T-helper 1 cell treated with Interleukin-12 subunit alpha and Interleukin-12 subunit beta and Interleukin-4 antibody, amounts not matched to agents 30 μg/mL and 1 μg/mL, for 36 hours (primary cell): ENCODE results near the gene POLR2L.

Experiments used
- H3K27ac Mint-ChIP-seq: one replicate; pipeline ENCODE4 v1.8.0; 2021; ENCODE audit warnings: mild to moderate bottlenecking, mixed read lengths
- H3K27me3 Mint-ChIP-seq: one replicate; pipeline ENCODE4 v1.8.0; 2021; ENCODE audit warnings: low read depth, mixed read lengths
- H3K36me3 Mint-ChIP-seq: one replicate; pipeline ENCODE4 v1.8.0; 2021; ENCODE audit warnings: low read depth, mixed read lengths
- H3K4me1 Mint-ChIP-seq: one replicate; pipeline ENCODE4 v1.8.0; 2021; ENCODE audit warnings: low read depth, mixed read lengths
- H3K4me3 Mint-ChIP-seq: one replicate; pipeline ENCODE4 v1.8.0; 2021; ENCODE audit warnings: mild to moderate bottlenecking, moderate library complexity, mixed read lengths
- H3K9me3 Mint-ChIP-seq: one replicate; pipeline ENCODE4 v1.8.0; 2021; ENCODE audit warnings: mixed read lengths

POLR2L gene

GRCh38 chr11:843818-844692 is 1.7 kb upstream of the POLR2L start:
- Mint-ChIP-seq H3K36me3 (peaks cover 2% of the 10 kb centered on the region), H3K27ac (no peak overlapping the region), H3K27me3 (peaks cover 5% of the 10 kb centered on the region), H3K4me3 (peak overlapping the region; percentile 71), H3K4me1 (peaks cover 21% of the 10 kb centered on the region), H3K9me3 (no peaks in the 10 kb centered on the region)

DNA sequence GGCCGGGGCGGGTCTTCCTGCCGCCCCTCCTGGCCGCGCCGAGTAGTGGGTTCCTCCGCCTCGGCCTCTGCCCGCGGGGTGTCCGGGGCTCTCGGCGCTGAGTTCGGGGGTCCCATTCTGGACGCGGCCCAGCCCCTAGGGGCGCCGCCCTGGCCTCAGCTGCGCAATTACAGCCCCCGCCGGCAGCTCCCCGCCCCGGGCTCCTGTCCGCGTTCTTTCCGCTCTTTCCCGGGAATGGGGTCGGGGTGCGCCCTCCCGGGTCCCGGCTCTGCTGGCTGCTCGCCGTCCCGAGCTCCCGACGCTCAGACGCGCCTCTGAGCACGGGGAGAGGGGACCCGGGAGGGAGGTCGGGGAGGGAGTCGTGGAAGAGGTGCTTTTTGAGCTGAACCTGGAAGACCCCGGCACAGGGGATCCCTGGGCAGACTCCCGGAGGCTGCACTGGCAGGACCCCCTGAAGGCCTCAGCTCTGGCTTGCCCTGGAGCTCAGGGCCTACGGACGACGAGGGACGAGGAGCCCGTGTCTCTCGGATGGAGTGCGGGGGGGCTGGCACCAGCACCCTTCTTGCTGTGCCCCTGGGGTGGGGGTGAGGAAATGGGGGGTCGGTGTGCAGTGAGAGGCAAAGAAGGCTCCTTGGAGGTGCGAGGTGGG is 881 bp upstream of the POLR2L start:
- no peaks in the 10 kb centered on the region for H3K9me3 Mint-ChIP-seq
- no peaks in the 10 kb centered on the region for H3K27me3 Mint-ChIP-seq
- peak overlapping the region; percentile 71 for H3K4me3 Mint-ChIP-seq
- H3K27ac Mint-ChIP-seq = no peak overlapping the region
- peaks cover 18% of the 10 kb centered on the region for H3K4me1 Mint-ChIP-seq
- H3K36me3 Mint-ChIP-seq = peaks cover 2% of the 10 kb centered on the region

DNA sequence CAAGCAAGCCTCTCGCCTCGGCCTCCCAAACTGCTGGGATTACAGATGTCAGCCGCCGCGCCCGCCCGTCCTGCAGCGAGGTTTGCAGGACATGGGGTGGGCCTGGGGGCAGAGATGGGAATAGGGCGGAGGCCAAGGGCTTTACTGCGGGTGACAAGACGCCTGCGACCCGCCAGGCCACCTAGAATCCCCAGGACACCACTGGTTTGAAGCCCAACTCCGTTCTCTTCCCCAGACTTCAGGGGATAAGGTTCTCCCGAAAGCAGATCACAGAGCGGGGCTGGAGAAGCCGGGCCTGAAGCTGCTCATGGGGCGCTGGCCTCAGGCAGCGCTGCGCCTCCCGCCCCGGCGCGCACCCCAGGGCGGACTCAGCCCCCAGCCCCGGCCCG is 354 bp downstream of the POLR2L start:
- Mint-ChIP-seq H3K27ac (peak overlapping the region; percentile 70), H3K9me3 (no peaks in the 10 kb centered on the region), H3K4me1 (peaks cover 18% of the 10 kb centered on the region), H3K4me3 (peak overlapping the region; percentile 85), H3K36me3 (peaks cover 2% of the 10 kb centered on the region), H3K27me3 (no peaks in the 10 kb centered on the region)

DNA sequence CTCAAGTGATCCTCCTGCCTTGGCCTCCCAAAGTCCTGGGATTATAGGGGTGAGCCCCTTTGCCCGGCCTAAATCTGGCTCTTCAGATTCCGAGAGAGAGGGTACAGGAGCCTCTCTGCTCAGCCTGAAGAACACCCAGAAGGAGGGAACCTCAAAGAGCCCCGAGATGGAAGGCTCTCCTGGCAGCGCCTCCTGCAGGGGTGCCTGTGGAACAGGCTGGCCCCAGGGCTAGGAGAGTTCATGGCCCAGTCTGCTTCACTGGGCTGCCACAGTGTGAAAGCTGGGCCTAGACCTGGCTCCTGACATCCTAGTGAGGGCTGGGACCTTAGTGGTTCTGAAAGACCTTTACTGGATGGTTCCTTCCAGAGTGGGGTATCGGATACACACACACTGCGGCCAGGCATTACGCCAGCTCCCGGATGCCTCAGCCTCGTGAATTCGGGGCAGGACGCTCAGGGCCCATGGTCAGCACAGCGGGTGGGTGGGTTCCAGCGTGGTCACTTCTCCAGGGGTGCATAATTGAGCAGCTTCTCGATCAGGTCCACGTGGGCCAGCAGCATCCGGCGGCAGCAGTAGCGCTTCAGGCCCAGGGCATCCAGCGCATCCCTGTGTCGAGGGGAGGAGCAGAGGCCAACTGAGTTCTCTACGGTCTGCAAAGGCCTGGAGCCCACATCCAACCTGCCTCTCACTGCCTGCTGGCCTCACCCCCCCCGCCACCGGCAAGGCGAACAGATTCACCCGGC is 2.3 kb downstream of the POLR2L start:
- H3K4me3 Mint-ChIP-seq = peak overlapping the region; percentile 85
- H3K27me3 Mint-ChIP-seq = no peaks in the 10 kb centered on the region
- no peak overlapping the region for H3K27ac Mint-ChIP-seq
- H3K4me1 Mint-ChIP-seq = peaks cover 18% of the 10 kb centered on the region
- no peaks in the 10 kb centered on the region for H3K9me3 Mint-ChIP-seq
- peaks cover 3% of the 10 kb centered on the region for H3K36me3 Mint-ChIP-seq

DNA sequence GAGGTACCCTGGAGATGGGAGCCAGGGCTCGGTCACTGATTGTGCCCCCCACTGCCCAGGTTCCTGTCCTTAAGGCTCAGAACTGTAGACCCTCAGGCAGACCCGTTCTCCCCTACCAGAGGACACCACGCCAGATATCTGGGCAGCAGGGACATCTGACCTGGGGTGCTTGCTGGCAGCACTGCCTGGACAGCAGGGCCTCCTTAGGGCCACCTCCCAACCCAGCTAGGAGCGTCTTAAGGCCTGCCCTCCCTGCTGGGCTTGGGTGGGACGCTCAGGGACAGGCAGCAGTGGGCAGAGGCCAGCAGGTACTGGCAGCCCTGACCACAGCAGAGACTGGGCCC is 3.1 kb downstream of the POLR2L start:
- Mint-ChIP-seq H3K4me3 (no peak overlapping the region), H3K36me3 (peaks cover 3% of the 10 kb centered on the region), H3K4me1 (peaks cover 15% of the 10 kb centered on the region), H3K9me3 (no peaks in the 10 kb centered on the region), H3K27ac (no peak overlapping the region), H3K27me3 (no peaks in the 10 kb centered on the region)

DNA sequence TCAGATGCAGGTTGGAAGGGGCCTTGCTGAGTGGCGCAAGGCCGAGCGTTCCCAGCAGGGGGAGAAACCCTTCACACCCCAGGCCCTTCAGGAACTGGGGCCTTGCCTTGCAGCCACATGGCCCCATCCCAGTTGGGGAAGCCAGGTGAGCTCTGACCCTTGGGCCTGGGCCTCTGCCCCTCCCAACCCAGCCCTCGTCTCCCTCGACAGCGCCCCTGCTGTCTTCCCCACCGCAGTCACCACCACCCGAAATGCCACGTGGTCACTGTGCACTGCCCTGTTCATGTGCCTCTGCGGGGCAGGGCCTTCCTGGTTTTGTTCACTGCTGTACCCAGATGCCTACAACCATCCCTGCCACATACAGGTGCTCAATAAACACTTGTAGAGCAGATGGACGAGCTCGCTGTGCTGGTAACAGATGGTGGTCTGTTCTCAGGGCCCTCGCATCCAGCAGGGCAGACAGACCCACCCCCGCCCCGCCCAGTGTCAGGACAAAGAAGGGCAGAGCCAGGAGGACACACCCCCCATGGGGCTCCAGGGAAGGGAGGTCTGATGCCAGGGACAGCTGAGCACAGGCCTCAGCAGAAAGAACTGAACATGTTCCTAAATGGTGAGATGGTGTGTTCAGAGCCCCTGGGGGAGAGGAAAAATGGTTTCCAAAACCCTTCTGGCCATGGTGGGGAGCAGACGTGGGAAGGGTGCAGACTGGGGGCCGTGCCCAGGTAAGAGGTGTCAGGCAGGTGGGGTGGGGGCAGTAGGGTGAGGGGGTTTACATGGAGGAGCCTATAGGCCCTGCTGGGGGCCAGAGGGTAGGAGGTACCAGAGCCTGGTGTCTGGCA is 3.7 kb downstream of the POLR2L start:
- Mint-ChIP-seq H3K27me3 (no peaks in the 10 kb centered on the region), H3K9me3 (no peaks in the 10 kb centered on the region), H3K27ac (no peak overlapping the region), H3K4me3 (no peak overlapping the region), H3K36me3 (peaks cover 3% of the 10 kb centered on the region), H3K4me1 (peaks cover 12% of the 10 kb centered on the region)

DNA sequence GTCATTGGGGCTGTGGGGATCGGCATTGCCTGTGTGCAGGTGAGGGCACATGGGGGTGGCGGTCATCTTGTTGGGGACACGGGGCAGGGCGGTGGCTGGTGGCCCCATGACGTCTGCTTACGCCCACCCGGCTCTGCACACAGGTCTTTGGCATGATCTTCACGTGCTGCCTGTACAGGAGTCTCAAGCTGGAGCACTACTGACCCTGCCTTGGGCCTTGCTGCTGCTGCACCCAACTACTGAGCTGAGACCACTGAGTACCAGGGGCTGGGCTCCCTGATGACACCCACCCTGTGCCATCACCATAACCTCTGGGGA is 4.4 kb downstream of the POLR2L start:
- Mint-ChIP-seq H3K4me3 (no peak overlapping the region), H3K4me1 (peaks cover 11% of the 10 kb centered on the region), H3K27me3 (no peaks in the 10 kb centered on the region), H3K9me3 (no peaks in the 10 kb centered on the region), H3K27ac (no peak overlapping the region), H3K36me3 (peaks cover 3% of the 10 kb centered on the region)

- no peak overlapping the region for H3K4me3 Mint-ChIP-seq
- peaks cover 11% of the 10 kb centered on the region for H3K4me1 Mint-ChIP-seq
- H3K36me3 Mint-ChIP-seq = peaks cover 3% of the 10 kb centered on the region
- no peak overlapping the region for H3K27ac Mint-ChIP-seq
- no peaks in the 10 kb centered on the region for H3K27me3 Mint-ChIP-seq
- no peaks in the 10 kb centered on the region for H3K9me3 Mint-ChIP-seq
Observed at GRCh38 chr11:837189-837989, 4.9 kb downstream of the POLR2L start.

- no peak overlapping the region for H3K4me3 Mint-ChIP-seq
- H3K9me3 Mint-ChIP-seq = no peaks in the 10 kb centered on the region
- peaks cover 11% of the 10 kb centered on the region for H3K4me1 Mint-ChIP-seq
- peaks cover 7% of the 10 kb centered on the region for H3K27me3 Mint-ChIP-seq
- H3K36me3 Mint-ChIP-seq = peaks cover 3% of the 10 kb centered on the region
- H3K27ac Mint-ChIP-seq = no peak overlapping the region
Observed at GRCh38 chr11:836700-837099, 5.6 kb downstream of the POLR2L start.

DNA sequence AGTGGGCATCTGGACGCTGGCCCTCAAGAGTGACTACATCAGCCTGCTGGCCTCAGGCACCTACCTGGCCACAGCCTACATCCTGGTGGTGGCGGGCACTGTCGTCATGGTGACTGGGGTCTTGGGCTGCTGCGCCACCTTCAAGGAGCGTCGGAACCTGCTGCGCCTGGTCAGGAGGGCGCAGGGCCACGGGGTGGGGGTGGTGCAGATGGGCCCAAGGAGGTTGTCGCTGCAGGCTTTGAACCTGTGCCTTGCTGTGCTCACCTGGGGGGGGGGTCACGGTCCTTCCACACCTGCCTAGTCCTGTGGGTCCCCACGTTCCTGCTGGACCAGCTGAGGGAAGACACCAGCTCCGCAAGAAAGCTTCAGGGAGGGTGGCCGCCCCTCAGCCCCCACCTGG is 6.1 kb downstream of the POLR2L start:
- Mint-ChIP-seq H3K4me3 (no peak overlapping the region), H3K36me3 (peaks cover 3% of the 10 kb centered on the region), H3K27ac (no peak overlapping the region), H3K4me1 (peaks cover 11% of the 10 kb centered on the region), H3K27me3 (peaks cover 11% of the 10 kb centered on the region), H3K9me3 (no peaks in the 10 kb centered on the region)

- Mint-ChIP-seq H3K4me3 (no peak overlapping the region), H3K9me3 (no peaks in the 10 kb centered on the region), H3K27me3 (peaks cover 19% of the 10 kb centered on the region), H3K36me3 (peaks cover 3% of the 10 kb centered on the region), H3K27ac (no peak overlapping the region), H3K4me1 (peaks cover 2% of the 10 kb centered on the region)
Observed at GRCh38 chr11:834371-835316, 7.7 kb downstream of the POLR2L start.

- H3K27ac Mint-ChIP-seq = no peak overlapping the region
- H3K4me1 Mint-ChIP-seq = peaks cover 2% of the 10 kb centered on the region
Observed at GRCh38 chr11:833849-834311, 8.4 kb downstream of the POLR2L start.

More at GRCh38 chr11:833849-834311, 8.4 kb downstream of the POLR2L start:
- peak overlapping the region; percentile 42 for H3K4me3 Mint-ChIP-seq
- peaks cover 1% of the 10 kb centered on the region for H3K36me3 Mint-ChIP-seq
- peaks cover 26% of the 10 kb centered on the region for H3K27me3 Mint-ChIP-seq
- H3K9me3 Mint-ChIP-seq = no peaks in the 10 kb centered on the region
